VCaP (cell line): ENCODE measurements around the gene FAM3B.

Experiments
- H3K27ac ChIP-seq: fragments of 450-650 bp; 2 replicates; pipeline ENCODE4 v1.5.1; 2017
- TF ChIP-seq, protein P1 (sequence below): fragments of 450-650 bp; conservative IDR thresholded peaks from 2 replicates; pipeline ENCODE4 v1.5.1; 2017; ENCODE audit warnings: mild to moderate bottlenecking, moderate library complexity

FAM3B gene

DNA sequence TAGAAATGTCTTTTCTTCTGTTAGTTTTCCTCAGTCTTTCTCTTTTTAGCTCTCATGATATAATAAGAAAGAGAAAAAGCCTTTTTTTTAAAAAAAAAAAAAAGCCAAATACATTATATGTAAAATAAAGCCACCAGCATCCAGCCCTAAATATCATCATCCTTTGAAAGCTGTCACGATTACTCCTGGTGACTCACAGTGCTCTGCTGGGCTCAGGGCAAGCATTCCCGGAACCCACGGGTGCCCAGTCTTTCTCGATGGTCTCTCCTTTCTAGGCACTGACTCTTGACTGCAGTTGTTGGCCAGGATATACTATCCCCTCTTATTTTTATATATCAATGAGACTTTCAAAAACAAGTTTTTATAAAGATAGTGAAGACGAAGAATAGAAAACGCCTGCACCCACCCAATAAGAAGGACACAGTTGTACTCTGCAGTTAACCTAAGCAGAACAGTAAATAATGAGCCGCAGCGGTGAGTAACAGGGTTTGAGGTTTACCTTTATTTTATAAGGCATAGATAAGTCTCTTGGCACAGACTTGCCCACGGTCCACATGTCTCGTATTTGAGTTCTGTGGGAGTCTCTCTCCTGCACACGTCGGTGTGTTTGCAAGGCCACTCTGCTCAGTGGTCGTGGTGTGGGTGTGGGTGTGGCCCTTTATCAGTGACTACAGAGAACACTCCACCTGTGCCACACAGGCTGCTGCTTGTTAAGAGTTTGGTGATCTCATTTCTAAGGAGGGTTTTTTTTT lies 29.5 kb downstream of the FAM3B start:
- TF ChIP-seq, protein P1, sequence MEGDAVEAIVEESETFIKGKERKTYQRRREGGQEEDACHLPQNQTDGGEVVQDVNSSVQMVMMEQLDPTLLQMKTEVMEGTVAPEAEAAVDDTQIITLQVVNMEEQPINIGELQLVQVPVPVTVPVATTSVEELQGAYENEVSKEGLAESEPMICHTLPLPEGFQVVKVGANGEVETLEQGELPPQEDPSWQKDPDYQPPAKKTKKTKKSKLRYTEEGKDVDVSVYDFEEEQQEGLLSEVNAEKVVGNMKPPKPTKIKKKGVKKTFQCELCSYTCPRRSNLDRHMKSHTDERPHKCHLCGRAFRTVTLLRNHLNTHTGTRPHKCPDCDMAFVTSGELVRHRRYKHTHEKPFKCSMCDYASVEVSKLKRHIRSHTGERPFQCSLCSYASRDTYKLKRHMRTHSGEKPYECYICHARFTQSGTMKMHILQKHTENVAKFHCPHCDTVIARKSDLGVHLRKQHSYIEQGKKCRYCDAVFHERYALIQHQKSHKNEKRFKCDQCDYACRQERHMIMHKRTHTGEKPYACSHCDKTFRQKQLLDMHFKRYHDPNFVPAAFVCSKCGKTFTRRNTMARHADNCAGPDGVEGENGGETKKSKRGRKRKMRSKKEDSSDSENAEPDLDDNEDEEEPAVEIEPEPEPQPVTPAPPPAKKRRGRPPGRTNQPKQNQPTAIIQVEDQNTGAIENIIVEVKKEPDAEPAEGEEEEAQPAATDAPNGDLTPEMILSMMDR: no peak

DNA sequence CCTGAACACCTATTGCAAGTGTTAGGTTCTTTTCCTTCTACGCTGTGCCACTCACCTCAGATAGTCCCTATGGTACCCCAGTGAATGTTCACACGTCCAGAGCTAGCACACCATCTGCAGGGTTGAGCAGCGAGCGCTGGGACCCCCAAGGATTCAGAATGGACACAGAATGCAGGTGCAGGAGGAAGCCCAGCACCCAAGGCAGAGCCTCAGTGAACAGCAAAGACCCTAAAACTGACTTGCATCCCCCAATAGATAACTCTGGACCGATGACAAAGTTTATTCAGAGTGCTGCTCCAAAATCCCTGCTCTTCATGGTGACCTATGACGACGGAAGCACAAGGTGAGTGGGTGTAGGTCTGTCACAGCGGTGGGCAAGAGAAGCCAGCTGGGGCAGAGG lies 30.2 kb downstream of the FAM3B start:
- H3K27ac ChIP-seq: peak overlapping the region; percentile 77
- TF ChIP-seq, protein P1: no peak

More for the DNA sequence above, 29.5 kb downstream of the FAM3B start:
- H3K27ac ChIP-seq: peak overlapping the region; percentile 77

DNA sequence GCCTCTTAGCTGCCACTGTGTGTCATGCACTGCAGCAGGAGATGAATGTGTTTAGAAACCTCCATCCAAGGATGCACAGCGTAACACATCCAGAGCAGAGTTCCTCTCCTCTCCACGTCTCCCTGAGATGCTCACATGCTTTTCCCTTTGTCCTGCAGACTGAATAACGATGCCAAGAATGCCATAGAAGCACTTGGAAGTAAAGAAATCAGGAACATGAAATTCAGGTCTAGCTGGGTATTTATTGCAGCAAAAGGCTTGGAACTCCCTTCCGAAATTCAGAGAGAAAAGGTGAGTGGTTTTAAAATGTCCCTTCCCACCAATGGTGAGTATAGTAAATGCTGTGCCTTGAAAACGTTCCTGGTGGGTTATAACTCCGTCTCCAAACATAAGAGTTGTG lies 31.8 kb downstream of the FAM3B start:
- peak overlapping the region; percentile 77 for H3K27ac ChIP-seq
- TF ChIP-seq, protein P1: 0 out of 2 replicates have a peak, but pooled peaks have one; percentile 5

DNA sequence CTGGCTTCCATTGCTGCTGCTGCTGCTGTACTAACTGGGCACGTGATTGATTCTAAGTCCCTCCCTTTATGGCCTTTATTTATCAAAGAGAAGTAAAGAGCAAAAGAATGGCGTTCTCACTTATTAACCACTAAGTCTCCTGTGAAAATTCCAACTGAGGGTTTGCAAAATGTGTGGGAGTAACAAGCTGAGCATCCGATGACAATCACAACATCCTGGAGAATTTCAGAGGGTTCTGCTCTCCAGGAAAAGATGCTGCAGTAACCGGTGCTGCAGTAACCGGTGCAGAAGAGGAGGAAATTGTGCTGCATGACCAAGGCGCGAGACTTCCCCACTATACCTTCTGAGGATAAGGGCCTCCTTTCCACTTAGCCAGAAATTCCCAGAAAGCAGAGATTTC lies 32.5 kb downstream of the FAM3B start:
- peak overlapping the region; percentile 77 for H3K27ac ChIP-seq
- TF ChIP-seq, protein P1: no peak

DNA sequence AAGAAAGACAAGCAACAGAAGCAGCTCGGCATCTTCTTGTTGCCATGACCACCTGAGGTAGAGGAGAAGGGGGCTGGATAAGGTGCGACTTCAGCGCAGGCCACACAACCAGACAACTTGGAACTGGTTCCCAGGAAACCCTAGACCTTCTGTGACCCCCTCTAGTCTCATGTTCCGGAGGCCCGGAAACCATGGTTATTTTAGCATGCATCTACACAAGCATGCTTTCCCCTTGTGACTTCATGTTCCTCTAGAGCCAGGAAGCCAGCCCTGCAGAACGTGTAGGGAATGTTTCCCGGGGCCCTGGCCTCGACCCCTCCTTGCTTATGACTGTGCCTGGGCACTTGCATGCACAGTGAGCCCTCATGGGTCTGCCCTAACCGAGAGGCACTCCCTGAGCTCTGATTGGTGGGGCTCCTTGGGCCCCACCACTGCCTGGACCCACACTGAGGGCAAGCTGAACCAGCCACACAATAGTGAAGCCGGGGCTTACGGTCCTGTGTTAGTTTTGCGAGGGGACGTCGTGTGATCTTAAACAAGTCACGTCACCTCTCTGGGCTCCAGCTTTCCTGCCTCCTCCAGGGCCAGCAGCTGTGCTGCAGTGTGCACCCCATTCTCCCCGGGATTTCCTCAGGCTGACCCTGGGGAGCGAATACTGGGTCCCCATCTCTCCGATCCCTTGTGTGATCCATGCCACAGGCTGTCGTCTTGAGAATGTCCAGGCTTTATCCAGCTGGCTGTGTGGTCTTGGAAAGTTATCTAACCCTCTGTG lies 33.2 kb downstream of the FAM3B start:
- TF ChIP-seq, protein P1: no peak
- peak overlapping the region; percentile 77 for H3K27ac ChIP-seq

DNA sequence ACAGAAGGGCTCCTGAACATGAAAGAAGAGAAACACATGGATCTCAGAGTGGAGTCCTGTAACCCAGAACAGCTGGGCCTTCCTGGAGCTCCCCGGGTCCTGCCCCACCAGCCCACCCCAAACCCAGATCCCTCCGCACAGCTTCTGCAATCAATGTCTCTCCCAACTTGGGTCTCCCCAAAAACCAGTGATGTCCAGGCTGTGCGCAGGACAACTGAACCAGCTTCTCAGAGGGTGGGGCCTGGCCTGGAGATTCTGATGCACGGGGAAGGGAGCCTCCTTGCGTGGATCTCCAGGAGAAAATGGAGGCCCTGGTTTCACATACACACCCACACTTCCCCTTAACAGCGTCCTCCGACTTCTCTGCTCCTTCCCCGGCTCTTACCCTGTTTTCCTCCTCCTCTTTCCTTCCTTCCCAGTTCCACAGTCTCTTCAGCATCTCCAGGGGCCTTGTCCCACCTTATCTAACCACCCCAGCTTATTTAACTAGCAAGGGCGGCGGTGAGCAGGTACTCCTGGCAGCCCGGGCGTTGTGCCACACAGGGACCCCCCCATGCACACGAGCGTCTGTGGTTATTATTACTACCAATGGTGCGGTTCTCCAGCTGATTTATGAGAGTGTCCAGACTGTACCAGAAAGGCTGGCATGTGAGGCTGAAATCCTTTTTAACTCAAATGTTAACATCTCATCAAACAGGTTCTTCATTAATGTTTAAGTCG lies 34.0 kb downstream of the FAM3B start:
- TF ChIP-seq, protein P1: no peak
- peak overlapping the region; percentile 60 for H3K27ac ChIP-seq

DNA sequence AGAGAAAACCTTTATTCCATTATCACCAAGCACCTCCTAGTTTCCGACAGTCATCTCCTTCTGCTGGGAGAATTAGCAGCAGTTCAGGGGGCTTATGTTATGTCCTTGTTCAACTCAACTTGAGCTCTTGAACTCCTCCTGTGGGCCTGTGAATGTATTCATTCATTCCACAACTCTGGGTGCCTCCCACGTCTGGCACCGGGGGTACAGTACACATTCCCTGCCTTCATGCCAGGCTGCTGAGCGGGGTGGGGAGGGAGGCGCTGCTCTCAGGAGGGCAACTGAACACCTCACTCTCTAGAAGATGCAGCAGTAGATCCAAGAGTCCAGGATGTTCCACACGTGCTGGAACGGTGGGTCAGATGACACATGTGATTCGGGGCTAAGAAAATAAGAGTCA lies 40.9 kb downstream of the FAM3B start:
- no peak overlapping the region for H3K27ac ChIP-seq
- TF ChIP-seq, protein P1: no peak
